GM19463 (cell line): Measurements from ENCODE around the gene SCAMP5.
A peak's percentile ranks its signal among the peaks of the same experiment; 100 is the strongest.

Experiments
- ATAC-seq: cut with Tn5 transposase; IDR thresholded peaks from one replicate; pipeline ENCODE4 v1.9.1; 2021; ENCODE audit warnings: mild to moderate bottlenecking, moderate library complexity; ENCODE audit not compliant: unreplicated experiment

Gene SCAMP5

DNA sequence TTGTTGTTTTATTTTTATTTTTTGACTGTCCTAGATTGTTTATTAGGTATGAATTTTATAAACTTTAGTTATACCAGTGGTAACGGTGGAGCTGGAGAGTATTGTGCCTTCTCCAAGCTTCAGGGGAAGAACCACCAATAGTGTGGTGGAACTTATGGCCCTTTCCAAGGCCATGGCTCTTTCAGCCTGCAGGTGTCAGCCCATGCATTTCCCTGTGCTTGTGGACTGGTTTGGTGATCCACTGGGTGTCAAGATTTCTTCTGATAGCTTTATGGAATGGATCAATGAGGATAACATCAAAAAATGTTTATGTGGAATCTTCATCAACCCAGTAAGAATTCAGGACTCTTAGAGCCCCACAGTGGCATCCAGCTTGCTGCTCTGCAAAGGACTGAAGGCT lies 19.2 kb upstream of the SCAMP5 start:
- ATAC-seq = no peak

GRCh38 chr15:74977599-74977998 lies 17.8 kb upstream of the SCAMP5 start:
- ATAC-seq = no peak

GRCh38 chr15:74978077-74978476 lies 17.3 kb upstream of the SCAMP5 start:
- ATAC-seq = no peak

GRCh38 chr15:74978503-74978902 lies 16.9 kb upstream of the SCAMP5 start:
- no peak for ATAC-seq

DNA sequence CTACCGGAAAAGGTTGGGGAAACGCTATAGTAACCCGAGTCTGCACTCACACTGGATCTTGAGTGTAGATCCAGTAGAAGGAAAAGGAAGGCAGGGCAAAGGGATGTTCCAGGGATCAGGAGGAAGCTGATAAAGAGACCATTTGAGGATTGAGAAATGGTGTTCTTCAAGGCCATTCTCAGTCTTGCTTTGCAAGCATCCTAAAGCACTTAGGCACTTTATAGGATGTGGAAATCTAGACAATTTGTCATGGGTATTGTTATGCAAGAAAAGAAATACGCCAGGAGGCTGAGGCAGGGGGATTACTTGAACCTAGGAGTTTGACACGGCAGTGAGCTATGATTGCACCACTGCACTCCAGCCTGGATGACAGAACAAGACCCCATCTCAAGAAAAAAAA lies 13.2 kb upstream of the SCAMP5 start:
- ATAC-seq = no peak

GRCh38 chr15:74983725-74984231 lies 11.6 kb upstream of the SCAMP5 start:
- peak; percentile 87 for ATAC-seq

GRCh38 chr15:74988007-74988800 lies 7.2 kb upstream of the SCAMP5 start:
- no peak for ATAC-seq

DNA sequence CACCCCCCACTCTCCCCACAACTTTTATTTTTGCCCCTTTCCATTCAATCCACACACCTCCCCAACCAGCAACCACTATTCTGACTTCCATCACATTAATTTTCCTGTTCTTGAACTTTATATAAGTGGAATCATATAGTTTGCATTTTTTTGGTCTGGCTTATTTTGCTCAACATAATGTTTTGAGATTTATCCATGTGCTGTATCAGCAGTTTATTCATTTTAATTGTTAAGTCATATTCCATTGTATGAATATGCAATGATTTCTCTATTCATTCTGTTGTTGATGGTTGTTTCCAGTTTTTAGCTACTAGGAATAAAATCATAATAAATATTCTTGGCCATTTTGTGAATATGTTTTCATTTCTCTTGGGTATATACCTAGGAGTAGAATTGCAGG lies 5.8 kb upstream of the SCAMP5 start:
- ATAC-seq = no peak

- ATAC-seq = no peak
These were observed 2.7 kb upstream of the SCAMP5 start for GRCh38 chr15:74992619-74993018.

GRCh38 chr15:74994236-74994635 lies 1.1 kb upstream of the SCAMP5 start:
- ATAC-seq = no peak

GRCh38 chr15:74994685-74995084 lies 678 bp upstream of the SCAMP5 start:
- no peak for ATAC-seq

GRCh38 chr15:74995779-74996765 lies 709 bp downstream of the SCAMP5 start:
- no peak for ATAC-seq

DNA sequence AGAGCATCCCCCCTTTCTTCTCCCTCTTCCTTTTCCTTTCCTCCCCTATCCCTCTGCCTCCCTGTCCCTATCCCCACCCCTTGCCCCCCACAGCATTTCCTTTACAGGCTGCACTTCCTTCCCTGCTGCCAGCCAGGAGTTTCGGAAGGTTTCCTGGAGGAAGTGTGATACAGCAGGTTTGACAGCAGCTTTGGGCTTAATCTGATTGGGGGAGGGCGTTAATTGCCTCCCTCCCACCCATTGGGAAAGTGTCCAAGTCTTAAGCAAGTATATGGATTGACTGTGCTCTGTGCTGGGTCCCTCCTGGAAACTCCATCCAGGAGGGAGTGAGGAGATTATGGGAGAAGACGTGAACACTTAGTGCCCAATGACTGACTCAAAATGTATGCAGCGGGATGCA lies 1.8 kb downstream of the SCAMP5 start:
- no peak for ATAC-seq

DNA sequence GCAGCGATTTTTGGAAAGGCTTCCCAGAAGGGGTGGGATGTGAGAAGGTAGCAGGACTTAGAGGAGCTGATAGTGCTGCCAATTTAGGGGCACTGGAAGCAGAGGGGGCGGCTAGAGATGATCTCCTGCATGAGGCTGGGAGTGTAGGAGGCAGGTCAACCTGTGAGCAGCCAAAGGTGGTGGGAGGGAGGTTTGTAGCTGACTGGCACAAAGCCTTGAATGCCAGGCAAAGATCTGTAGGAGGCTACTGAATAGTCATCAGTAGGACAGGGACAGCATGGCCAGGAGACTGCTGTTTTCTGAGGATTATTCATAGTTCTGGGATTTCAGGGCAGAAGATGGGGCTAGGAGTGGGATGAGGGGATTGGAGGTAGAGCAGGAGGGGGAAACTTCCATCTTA lies 2.2 kb downstream of the SCAMP5 start:
- no peak for ATAC-seq

DNA sequence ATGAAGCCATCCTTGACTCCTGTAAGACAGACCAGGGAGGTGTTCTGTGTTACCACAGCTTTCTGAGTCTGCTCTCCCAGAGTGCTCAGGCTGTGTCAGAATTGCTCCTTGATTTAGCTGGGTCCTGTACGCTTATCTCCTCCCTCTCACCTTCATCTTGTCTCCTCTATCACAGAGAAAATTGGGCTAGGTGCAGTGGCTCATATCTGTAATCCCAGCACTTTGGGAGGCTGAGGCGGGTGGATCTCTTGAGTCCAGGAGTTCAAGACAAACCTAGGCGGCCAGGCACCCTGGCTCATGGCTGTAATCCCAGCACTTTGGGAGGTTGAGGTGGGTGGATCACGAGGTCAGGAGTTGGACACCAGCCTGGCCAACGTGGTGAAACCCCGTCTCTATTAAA lies 5.9 kb downstream of the SCAMP5 start:
- ATAC-seq = no peak

GRCh38 chr15:75002398-75002797 lies 7.0 kb downstream of the SCAMP5 start:
- ATAC-seq = no peak

- no peak for ATAC-seq
These were observed 11.9 kb downstream of the SCAMP5 start for GRCh38 chr15:75007216-75007615.

- ATAC-seq = no peak
These were observed 12.9 kb downstream of the SCAMP5 start for GRCh38 chr15:75008221-75008625.

DNA sequence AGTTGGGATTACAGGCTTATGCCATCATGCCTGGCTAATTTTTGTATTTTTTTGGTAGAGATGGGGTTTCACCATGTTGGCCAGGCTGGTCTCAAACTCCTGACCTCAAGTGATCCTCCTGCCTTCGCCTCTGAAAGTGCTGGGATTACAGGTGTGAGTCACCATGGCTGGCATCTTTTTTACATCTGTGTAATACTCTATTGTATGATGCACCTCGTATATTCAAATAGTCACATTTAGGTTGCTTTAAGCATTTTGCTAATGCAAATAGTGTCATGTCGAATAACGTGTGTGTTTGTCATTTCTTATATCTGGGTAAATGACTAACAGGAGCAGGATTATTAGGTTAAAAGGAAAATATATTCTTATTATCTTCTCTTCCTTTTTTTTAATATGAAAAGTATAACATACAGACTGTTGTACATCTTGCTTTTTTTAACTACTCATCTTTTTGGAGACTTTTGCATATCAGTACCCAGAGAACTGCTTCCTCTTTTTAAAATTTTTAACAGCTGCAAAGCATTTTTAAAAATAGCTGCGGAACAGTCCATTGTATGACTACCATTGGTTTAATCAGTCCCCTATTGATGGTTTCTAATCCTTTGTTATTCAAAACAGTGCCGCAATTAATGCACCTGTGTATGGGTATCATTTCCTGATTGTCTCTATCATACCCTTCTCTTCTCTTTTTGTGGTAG lies 13.4 kb downstream of the SCAMP5 start:
- ATAC-seq = no peak

DNA sequence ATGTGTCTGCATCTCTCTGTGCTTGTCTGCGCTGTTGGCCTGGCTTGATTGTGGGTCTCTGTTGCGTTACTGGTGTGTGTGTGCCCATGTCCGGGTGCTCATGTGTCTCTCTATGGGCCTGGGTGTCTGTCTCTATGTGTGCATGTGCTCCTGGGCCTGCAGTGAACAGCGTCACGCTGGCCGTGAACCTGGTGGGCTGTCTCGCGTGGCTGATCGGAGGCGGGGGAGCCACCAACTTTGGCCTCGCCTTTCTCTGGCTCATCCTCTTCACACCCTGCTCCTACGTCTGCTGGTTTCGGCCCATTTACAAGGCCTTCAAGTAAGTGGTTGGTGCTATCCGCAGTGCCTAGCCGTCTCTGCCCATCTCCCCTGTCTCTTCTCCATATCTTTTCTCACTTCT lies 21.1 kb downstream of the SCAMP5 start:
- ATAC-seq = no peak

DNA sequence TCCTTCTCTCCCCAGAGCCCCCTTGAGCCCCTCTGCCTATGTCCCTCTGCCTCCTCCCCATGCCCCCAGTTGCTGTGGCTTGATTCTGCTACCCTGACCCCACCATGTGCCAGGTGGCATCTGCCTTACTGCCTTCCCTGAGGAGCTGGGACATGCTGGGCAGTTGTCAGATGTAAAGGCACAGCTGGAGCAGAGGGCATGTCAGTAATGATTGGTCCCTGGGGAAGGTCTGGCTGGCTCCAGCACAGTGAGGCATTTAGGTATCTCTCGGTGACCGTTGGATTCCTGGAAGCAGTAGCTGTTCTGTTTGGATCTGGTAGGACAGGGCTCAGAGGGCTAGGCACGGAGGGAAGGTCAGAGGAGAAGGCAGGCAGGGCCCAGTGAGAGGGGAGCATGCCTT lies 24.6 kb downstream of the SCAMP5 start:
- no peak for ATAC-seq
